Brain microvascular endothelial cell (primary cell): ENCODE measurements around the gene PPP3CA.

Experiments
- DNase-seq: peaks from one replicate; pipeline ENCODE4 v3.0.0-alpha.2; 2020
- H3K27ac ChIP-seq: fragments of 250-450 bp; sonication (Bioruptor Pico); 2 replicates; pipeline ENCODE4 v1.5.1; 2020; ENCODE audit warnings: mild to moderate bottlenecking, moderate library complexity
- H3K27me3 ChIP-seq: fragments of 250-450 bp; sonication (Bioruptor Pico); replicated peaks from 2 replicates; pipeline ENCODE4 v1.5.1; 2020; ENCODE audit warnings: mild to moderate bottlenecking
- H3K36me3 ChIP-seq: fragments of 250-450 bp; sonication (Bioruptor Pico); replicated peaks from 2 replicates; pipeline ENCODE4 v1.5.1; 2020; ENCODE audit warnings: mild to moderate bottlenecking
- H3K4me3 ChIP-seq: 2 replicates; pipeline ENCODE4 v1.5.1; 2011; ENCODE audit warnings: low read depth, mild to moderate bottlenecking, control low read depth, low read length, moderate library complexity
- in situ Hi-C: cut with HindIII; loops from 2 replicates; pipeline ENCODE4 v1.10.0; 2017; ENCODE audit warnings: low sequenced_read_pairs, low pct_ligation_motif_present
- TF ChIP-seq, protein P1 (sequence below): IDR thresholded peaks from 2 replicates; pipeline ENCODE4 v1.5.1; 2011; ENCODE audit warnings: low read depth, mild to moderate bottlenecking, moderate library complexity, low read length, control low read depth, inconsistent platforms; ENCODE audit errors: missing control alignments

PPP3CA gene

DNA sequence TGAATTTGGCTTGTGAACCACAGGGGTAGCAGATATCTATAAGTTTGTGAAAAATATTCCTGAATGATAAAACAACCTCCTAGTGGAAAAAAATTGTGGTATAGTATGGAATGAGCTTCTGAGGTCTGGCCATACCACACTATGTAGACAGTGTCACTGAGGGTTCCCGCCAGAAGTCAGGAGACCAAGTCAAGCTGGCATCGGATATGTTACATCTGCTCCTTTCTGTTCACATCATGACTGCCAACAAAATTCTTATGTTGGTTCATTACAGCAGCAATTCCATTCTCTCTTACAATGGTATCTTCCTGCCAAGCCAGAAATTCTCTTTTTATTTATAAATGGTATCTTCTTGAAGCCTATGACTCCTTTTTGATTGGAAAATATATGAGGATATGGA, 273.0 kb downstream of the PPP3CA start:
- TF ChIP-seq, protein P1, sequence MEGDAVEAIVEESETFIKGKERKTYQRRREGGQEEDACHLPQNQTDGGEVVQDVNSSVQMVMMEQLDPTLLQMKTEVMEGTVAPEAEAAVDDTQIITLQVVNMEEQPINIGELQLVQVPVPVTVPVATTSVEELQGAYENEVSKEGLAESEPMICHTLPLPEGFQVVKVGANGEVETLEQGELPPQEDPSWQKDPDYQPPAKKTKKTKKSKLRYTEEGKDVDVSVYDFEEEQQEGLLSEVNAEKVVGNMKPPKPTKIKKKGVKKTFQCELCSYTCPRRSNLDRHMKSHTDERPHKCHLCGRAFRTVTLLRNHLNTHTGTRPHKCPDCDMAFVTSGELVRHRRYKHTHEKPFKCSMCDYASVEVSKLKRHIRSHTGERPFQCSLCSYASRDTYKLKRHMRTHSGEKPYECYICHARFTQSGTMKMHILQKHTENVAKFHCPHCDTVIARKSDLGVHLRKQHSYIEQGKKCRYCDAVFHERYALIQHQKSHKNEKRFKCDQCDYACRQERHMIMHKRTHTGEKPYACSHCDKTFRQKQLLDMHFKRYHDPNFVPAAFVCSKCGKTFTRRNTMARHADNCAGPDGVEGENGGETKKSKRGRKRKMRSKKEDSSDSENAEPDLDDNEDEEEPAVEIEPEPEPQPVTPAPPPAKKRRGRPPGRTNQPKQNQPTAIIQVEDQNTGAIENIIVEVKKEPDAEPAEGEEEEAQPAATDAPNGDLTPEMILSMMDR = no peak
- H3K27ac ChIP-seq = no peak overlapping the region
- H3K27me3 ChIP-seq = no peaks in the 10 kb centered on the region
- H3K4me3 ChIP-seq = no peak overlapping the region
- in situ Hi-C loops = no loop called here
- no peak for DNase-seq
- no peaks in the 10 kb centered on the region for H3K36me3 ChIP-seq

DNA sequence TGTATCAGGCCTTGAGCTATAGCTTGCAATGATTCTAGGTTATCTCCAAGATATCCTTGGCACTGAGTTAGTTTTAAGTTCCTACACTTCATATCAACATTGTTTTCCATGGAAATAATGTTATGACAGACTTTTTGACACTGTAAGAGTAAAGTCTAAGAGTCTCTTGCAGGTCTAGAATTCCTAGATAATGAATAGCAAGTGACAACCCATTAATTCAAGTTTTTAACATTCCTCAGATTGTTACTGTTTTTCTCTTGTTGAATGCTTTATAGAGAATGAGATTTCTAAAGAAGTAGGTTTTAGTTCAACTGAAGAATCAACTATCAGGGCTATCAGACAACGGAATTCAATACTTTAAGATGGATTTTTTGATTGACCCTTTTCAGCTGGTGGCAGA, 276.1 kb downstream of the PPP3CA start:
- Histone ChIP-seq H3K27ac (no peak overlapping the region), H3K4me3 (no peak overlapping the region), H3K27me3 (no peaks in the 10 kb centered on the region), H3K36me3 (no peaks in the 10 kb centered on the region)
- in situ Hi-C loops = no loop called here
- DNase-seq = no peak
- TF ChIP-seq, protein P1 = no peak

DNA sequence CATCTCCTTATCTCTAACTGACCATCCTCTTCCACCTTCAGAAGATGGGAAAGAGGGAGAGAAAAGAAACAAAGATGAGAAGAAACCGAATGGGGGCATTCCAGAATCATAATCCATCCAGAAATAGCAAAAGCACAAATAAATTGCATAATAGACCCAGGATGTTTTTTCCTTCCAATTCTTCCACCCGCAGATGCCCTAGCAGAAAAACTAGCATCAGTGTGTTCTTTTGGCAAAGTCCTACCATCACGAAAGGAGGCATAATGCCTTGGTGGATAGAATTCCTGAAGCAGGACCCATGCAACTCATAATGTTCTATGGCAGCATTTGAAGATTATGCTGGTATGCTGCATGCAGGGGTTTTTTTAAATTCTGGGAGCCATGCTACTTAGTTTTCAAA, 279.2 kb downstream of the PPP3CA start:
- H3K27ac ChIP-seq = no peak overlapping the region
- no peak for DNase-seq

DNA sequence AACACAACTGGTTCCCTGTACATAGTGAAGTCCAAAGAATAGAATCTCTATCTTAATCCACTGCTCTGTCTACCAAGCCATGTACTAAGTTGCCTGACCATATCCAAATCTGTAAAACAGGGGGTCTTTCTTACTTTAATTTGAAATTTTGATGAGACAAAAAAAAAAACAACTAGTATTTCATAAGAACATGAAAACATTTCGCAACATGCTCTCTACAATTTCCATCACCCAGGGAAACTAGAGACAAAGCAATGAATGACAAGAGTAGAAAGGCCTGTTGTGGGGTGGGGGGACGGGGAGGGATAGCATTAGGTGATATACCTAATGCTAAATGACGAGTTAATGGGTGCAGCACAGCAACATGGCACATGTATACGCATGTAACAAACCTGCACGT, 279.9 kb downstream of the PPP3CA start:
- Histone ChIP-seq H3K27me3 (no peaks in the 10 kb centered on the region), H3K4me3 (no peak overlapping the region), H3K27ac (no peak overlapping the region), H3K36me3 (no peaks in the 10 kb centered on the region)
- TF ChIP-seq, protein P1 = no peak
- in situ Hi-C loops = no loop called here
- DNase-seq = no peak

More for the DNA sequence above, 279.2 kb downstream of the PPP3CA start:
- TF ChIP-seq, protein P1 = no peak
- in situ Hi-C loops = no loop called here
- H3K27me3 ChIP-seq = no peaks in the 10 kb centered on the region
- H3K36me3 ChIP-seq = no peaks in the 10 kb centered on the region
- H3K4me3 ChIP-seq = no peak overlapping the region

DNA sequence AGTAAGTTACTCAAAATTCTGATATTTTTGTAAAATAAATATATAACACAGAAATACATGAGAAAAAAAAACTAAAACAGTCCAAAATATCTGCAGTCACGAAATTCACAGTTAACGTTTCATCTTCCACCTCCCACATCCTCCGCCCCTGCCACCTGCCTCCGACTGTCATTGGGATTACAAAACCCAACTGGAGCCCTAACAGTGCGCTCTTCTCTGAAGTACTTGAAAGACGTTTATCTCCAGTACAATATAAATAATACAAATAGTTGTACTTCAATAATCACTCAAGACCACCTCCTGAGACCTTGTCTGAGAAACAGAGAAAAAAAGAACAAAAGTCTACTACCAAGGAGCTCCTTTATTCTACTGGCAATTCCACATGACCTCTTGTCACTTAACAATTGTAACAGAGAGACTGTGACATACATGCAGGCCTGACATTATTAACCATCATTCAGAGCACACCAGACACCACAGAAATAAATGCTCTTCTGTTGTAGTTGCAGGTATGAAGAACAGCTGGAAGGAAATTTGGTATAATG, 280.6 kb downstream of the PPP3CA start:
- no peak overlapping the region for H3K27ac ChIP-seq
- in situ Hi-C loops = no loop called here

DNA sequence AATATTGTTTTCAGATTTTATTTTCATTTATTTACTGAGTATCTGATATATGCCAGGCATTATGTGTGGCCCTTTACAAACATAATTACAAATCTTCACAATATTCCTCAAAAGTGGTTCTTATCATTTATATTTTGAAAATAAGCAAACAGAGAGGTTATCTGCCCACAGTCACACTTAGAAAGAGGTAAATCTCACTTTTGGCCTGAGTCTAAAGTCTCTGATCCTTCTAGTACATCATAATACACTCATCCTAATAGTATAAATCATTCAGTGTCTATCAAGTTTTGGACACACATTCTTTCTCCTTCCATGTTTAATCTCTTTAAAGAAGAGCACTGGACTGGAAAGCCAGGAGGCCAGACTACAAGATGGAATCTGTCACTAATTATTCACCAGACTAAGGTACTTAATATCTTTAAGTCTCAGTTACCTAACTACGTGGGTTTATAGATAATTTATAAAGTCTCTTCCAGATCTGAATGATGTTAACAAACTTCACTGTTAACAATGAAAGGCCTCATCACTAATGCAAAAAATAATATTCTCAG, 281.3 kb downstream of the PPP3CA start:
- DNase-seq = no peak
- in situ Hi-C loops = no loop called here
- H3K4me3 ChIP-seq = no peak overlapping the region

More for the DNA sequence above, 280.6 kb downstream of the PPP3CA start:
- H3K4me3 ChIP-seq = no peak overlapping the region
- TF ChIP-seq, protein P1 = no peak
- H3K36me3 ChIP-seq = no peaks in the 10 kb centered on the region
- H3K27me3 ChIP-seq = no peaks in the 10 kb centered on the region
- no peak for DNase-seq

More for the DNA sequence above, 281.3 kb downstream of the PPP3CA start:
- TF ChIP-seq, protein P1 = no peak
- Histone ChIP-seq H3K36me3 (no peaks in the 10 kb centered on the region), H3K27me3 (no peaks in the 10 kb centered on the region), H3K27ac (no peak overlapping the region)
